Right cardiac atrium (tissue), 5 donors: ENCODE data around the gene ORAI1. TPM values are rescaled to one million over a fixed set of nuclear protein-coding genes. Genes with fewer than 3 reads are reported as not detected.

ENCODE experiments used
- ATAC-seq, 2 donors: fragments of 200-7000 bp; cut with Tn5 transposase; one replicate each; pipeline versions ENCODE4 v1.8.0 to v1.9.1; 2020; ENCODE audit warnings: moderate library complexity in 2 of 2, mild to moderate bottlenecking in 1 of 2
- DNase-seq, 3 donors: peaks; one replicate each; pipeline ENCODE4 v3.0.0-alpha.2; 2020
- H3K27ac ChIP-seq: one replicate; pipeline ENCODE4 v1.5.1; 2013; ENCODE audit warnings: mild to moderate bottlenecking, low read length, control low read depth, moderate library complexity
- H3K27me3 ChIP-seq: one replicate; pipeline ENCODE4 v1.6.1; 2013; ENCODE audit not compliant: control insufficient read depth, insufficient read depth
- H3K4me1 ChIP-seq: one replicate; pipeline ENCODE4 v1.6.1; 2013; ENCODE audit warnings: low read length; ENCODE audit not compliant: control insufficient read depth, insufficient read depth
- H3K4me3 ChIP-seq: one replicate; pipeline ENCODE4 v1.5.1; 2013; ENCODE audit warnings: low read length, control low read depth
- H3K9me3 ChIP-seq: one replicate; pipeline ENCODE4 v1.6.1; 2013; ENCODE audit warnings: low read length; ENCODE audit not compliant: control insufficient read depth
- WGBS: extraction: QIAGEN DNeasy Blood & Tissue Kit; methylation state at CpG from one replicate; pipeline ENCODE4 v1.1.7; 2013; 5-methylcytosine and 5-hydroxymethylcytosine counted together
- intact Hi-C, 4 donors: fragments of 100-400 bp; cut with DNase I; formaldehyde crosslinking; loops; one replicate each; pipeline versions ENCODE4 v1.11.0 to v1.14.0; 2022 to 2023
- polyA plus RNA-seq: library from polyadenylated mRNA; stranded (reverse); fragments of 200-250 nt; gene quantifications from one replicate; pipeline ENCODE4 v1.2.3, GENCODE V29; 2013
- total RNA-seq, 4 donors: library from RNA; stranded (reverse); fragmentation: NEBNext Ultra II Directional; extraction: Animal tissue kit (Norgen Biotek cat#: 25700); gene quantifications; one replicate each; pipeline ENCODE4 v1.2.1, GENCODE V29; 2021
- donor health status: healthy with polysubstance abuse.
- donor health status: DM: no; HTN: yes; CAD: no.
- donor health status: DM: no; HTN: no; CAD: no.
- donor health status: DM: no; HTN: yes; CAD: no; lungs with severe emphysema.
- donor health status: DM: yes; HTN: yes; CAD: no.

Gene ORAI1
- total and polyA plus RNA-seq, 5 donors = 6.9 to 9.4 (median 7.9) TPM

DNA sequence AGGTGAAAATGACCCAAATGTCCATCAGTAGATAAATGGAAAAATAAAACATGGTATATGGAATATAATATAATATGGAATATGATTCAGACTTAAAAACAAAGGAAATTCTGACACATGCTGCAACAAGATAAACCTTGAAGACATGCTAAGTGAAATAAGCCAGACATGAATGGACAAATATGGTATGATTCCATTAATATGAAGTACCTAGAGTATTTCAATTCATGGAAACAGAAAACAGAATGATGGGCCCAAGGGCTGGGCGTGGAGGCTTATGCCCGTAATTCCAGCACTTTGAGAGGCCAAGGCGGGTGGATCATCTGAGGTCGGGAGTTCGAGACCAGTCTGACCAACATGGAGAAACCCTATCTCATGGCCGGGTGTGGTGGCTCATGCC, 22.7 kb upstream of the ORAI1 start:
- intact Hi-C loops = no loop called here
- ATAC-seq = no peak
- 92% methylated on average over 6 of the region's 6 CpGs for WGBS
- Histone ChIP-seq H3K27ac (no peak overlapping the region), H3K9me3 (no peaks in the 10 kb centered on the region), H3K4me3 (no peak overlapping the region), H3K4me1 (no peaks in the 10 kb centered on the region), H3K27me3 (no peaks in the 10 kb centered on the region)
- peak in 1 of 3 donors; percentile 11 for DNase-seq

DNA sequence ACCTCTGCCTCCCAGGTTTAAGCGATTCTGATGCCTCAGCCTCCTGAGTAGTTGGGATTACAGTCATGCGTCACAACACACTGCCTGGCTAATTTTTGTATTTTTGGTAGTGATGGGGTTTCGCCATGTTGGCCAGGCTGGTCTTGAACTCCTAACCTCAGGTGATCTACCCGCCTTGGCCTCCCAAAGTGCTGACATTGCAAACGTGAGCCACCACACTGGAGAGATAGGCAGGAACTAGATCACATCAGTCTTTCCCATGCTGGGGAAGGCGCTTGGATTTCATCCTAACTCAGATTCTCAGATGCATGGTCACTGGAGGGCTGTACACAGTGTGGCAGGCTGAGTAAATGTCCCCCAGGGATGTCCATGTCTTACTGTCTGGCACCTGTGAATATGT, 18.0 kb upstream of the ORAI1 start:
- no peaks in the 10 kb centered on the region for H3K4me1 ChIP-seq
- 90% methylated on average over 6 of the region's 6 CpGs for WGBS
- H3K27me3 ChIP-seq = no peaks in the 10 kb centered on the region
- DNase-seq (peak in 1 of 3 donors; percentile 1), ATAC-seq (no peak)
- intact Hi-C loops = no loop called here
- H3K9me3 ChIP-seq = no peaks in the 10 kb centered on the region
- no peak overlapping the region for H3K4me3 ChIP-seq
- H3K27ac ChIP-seq = no peak overlapping the region

DNA sequence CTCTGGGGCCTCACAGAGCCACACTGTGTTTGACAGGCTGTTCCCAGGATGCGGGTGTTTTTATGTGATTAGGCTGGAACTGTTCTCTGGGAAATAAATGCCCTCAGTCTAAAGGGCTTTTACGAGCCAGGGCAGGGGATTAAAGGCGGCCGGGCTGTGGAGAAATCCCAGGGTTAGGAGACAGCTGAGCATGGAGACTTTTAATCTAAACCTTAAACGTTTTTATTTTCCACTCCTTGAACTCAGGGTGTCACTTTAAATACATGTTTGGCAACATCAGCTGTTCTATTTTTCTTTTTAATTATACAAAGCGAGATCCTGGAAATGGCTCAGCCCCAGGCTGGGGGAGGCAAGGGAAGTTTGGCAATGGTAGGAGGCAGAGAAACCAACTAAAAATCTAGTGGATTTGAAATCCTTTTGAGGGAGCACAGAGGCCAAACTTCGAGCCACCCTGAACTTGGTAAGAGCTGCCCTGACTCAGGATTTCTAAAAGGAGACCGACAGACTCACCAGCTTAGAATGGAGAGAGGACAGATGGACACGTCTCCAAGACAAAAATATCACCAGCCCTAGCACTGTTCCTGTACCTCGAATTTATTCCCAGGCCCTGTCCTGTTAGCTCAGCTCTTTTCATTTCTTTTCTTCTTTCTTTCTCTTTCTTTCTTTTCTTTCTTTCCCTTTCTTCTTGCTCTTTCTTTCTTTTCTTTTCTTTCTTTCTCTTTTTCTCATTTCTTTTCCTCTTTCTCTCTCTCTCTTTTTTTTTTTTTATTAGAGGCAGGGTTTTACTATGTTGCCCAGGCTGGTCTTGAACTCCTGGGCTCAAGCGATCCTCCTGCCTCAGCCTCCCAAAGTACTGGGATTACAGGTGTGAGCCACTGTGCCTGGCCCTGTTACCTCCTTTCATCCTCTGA, 15.8 kb upstream of the ORAI1 start:
- Histone ChIP-seq H3K27ac (peak overlapping the region; percentile 6), H3K9me3 (no peaks in the 10 kb centered on the region), H3K4me3 (no peak overlapping the region), H3K4me1 (no peaks in the 10 kb centered on the region), H3K27me3 (no peaks in the 10 kb centered on the region)
- 27% methylated on average over 11 of the region's 11 CpGs for WGBS
- DNase-seq (peak in 1 of 3 donors; percentile 38), ATAC-seq (peak; percentile 52 to 55)
- intact Hi-C loops = no loop called here

DNA sequence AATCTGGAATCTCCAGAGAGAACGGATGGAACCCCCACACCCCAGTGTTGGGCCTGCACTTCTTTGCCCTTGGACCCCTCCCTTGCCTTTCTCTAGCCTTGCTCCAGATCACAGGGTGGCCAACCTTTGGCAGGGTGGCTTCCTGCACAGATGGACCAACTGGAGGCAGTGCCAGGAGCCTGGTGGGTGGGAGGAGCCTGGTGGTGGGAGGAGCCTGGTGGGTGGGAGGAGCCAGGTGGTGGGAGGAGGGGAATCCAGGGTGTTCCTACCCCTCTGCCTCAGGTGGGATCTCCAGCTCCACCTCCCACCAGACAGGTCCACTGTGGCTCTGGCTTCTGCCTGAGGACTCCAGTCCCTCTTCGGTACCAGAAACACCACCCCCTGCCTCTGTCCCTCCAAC, 15.0 kb upstream of the ORAI1 start:
- Histone ChIP-seq H3K4me3 (no peak overlapping the region), H3K4me1 (no peaks in the 10 kb centered on the region), H3K9me3 (no peaks in the 10 kb centered on the region), H3K27ac (no peak overlapping the region), H3K27me3 (no peaks in the 10 kb centered on the region)
- DNase-seq (peak in 1 of 3 donors; percentile 6), ATAC-seq (peak in 1 of 2 donors; percentile 48)
- WGBS = 76% methylated on average over 2 of the region's 2 CpGs
- intact Hi-C loops = no loop called here

GRCh38 chr12:121613462-121613861, 12.9 kb upstream of the ORAI1 start:
- 92% methylated on average over 7 of the region's 7 CpGs for WGBS
- intact Hi-C loops = no loop called here

GRCh38 chr12:121614872-121615467, 11.4 kb upstream of the ORAI1 start:
- H3K27me3 ChIP-seq = no peaks in the 10 kb centered on the region
- no peaks in the 10 kb centered on the region for H3K4me1 ChIP-seq
- H3K4me3 ChIP-seq = no peak overlapping the region
- H3K27ac ChIP-seq = no peak overlapping the region
- intact Hi-C loops = no loop called here
- DNase-seq = peak in 1 of 3 donors; percentile 8
- WGBS = 76% methylated on average over 9 of the region's 9 CpGs
- H3K9me3 ChIP-seq = no peaks in the 10 kb centered on the region
- ATAC-seq = no peak

More at GRCh38 chr12:121613462-121613861, 12.9 kb upstream of the ORAI1 start:
- DNase-seq (peak in 1 of 3 donors; percentile 22), ATAC-seq (no peak)
- H3K9me3 ChIP-seq = no peaks in the 10 kb centered on the region
- no peak overlapping the region for H3K4me3 ChIP-seq
- H3K4me1 ChIP-seq = no peaks in the 10 kb centered on the region
- no peak overlapping the region for H3K27ac ChIP-seq
- no peaks in the 10 kb centered on the region for H3K27me3 ChIP-seq

DNA sequence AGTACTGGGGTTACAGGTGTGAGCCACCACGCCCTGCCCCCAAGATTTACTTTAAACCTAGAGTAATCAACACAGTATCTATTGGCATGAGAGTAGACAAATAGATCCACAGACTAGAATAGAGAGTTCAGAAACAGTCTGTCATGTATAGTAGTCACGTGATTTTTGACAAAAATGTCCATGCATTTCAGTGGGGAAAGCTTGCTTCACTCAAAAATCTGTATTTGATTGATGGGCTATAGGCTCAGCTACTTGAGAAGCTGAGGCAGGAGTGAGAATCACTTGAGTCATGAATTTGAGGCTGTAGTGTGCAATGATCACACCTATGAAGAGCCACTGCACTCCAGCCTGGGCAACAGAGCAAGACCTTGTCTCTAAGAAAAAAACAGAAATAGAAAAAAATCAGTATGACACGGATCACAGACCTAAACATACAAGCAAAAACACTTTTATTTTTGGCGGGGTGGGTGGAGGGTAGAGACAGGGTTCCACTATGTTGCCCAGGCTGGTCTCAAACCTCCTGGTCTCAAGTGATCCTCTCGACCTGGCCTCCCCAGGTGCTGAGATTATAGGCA, 7.6 kb upstream of the ORAI1 start:
- DNase-seq = no peak
- Histone ChIP-seq H3K27me3 (no peaks in the 10 kb centered on the region), H3K9me3 (no peaks in the 10 kb centered on the region), H3K27ac (no peak overlapping the region), H3K4me3 (no peak overlapping the region), H3K4me1 (no peaks in the 10 kb centered on the region)
- ATAC-seq = no peak
- WGBS = 88% methylated on average over 5 of the region's 5 CpGs
- intact Hi-C loops = no loop called here

GRCh38 chr12:121620333-121620891, 5.9 kb upstream of the ORAI1 start:
- Histone ChIP-seq H3K4me1 (no peaks in the 10 kb centered on the region), H3K4me3 (no peak overlapping the region), H3K9me3 (no peaks in the 10 kb centered on the region), H3K27ac (no peak overlapping the region), H3K27me3 (no peaks in the 10 kb centered on the region)
- 75% methylated on average over 8 of the region's 8 CpGs for WGBS
- intact Hi-C loops = loop anchor here in 3 of 4 donors (5.0 to 10.0 kb wide), 3 partner anchors 66 to 116 kb away; no protein-coding TSS in a partner anchor
- peak in 1 of 3 donors; percentile 13 for DNase-seq
- ATAC-seq = peak in 1 of 2 donors; percentile 40

GRCh38 chr12:121626853-121627640, 717 bp downstream of the ORAI1 start:
- ATAC-seq (peak; percentile 62 to 68), DNase-seq (peak; percentile 56 to 84 (median 82))
- peak overlapping the region; percentile 73 for H3K4me3 ChIP-seq
- intact Hi-C loops = loop anchor here in 3 of 4 donors (5.0 to 10.0 kb wide), 4 partner anchors 40 to 122 kb away; partner anchors contain the start of genes KDM2B (in 1 of the 3) and MORN3 (in 1 of the 3)
- no peaks in the 10 kb centered on the region for H3K9me3 ChIP-seq
- WGBS = under 1% methylated on average over 53 of the region's 53 CpGs
- no peaks in the 10 kb centered on the region for H3K27me3 ChIP-seq
- H3K27ac ChIP-seq = peak overlapping the region; percentile 83
- H3K4me1 ChIP-seq = peaks cover 4% of the 10 kb centered on the region

DNA sequence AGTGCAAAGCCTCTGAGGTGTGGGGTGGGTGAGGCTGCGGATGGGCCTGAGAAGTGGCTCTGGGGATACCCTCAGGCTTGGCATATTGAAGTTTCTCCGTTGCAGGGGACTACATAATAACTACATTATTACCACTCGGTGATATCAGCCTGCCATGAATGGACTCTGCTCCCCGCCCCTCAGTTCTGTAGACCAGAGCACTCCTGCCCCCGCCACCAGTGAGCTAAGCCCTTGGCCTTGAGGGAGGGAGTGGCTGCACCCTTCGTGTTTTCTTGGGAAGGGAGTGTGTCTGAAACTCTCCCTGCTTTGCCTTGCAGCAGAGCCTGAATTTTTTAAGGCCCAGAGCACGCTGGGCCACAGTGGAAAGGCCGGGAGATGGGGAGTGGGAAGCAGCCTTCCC, 1.7 kb downstream of the ORAI1 start:
- no peak overlapping the region for H3K4me3 ChIP-seq
- intact Hi-C loops = loop anchor here in 3 of 4 donors (5.0 to 10.0 kb wide), 4 partner anchors 39 to 123 kb away; partner anchors contain the start of genes KDM2B (in 1 of the 3) and MORN3 (in 1 of the 3)
- DNase-seq (peak in 1 of 3 donors; percentile 37), ATAC-seq (peak in 1 of 2 donors; percentile 14)
- H3K9me3 ChIP-seq = no peaks in the 10 kb centered on the region
- WGBS = 65% methylated on average over 8 of the region's 8 CpGs
- no peaks in the 10 kb centered on the region for H3K27me3 ChIP-seq
- H3K4me1 ChIP-seq = peaks cover 7% of the 10 kb centered on the region
- H3K27ac ChIP-seq = no peak overlapping the region
